ENCODE data around the gene LDB1.

DNA sequence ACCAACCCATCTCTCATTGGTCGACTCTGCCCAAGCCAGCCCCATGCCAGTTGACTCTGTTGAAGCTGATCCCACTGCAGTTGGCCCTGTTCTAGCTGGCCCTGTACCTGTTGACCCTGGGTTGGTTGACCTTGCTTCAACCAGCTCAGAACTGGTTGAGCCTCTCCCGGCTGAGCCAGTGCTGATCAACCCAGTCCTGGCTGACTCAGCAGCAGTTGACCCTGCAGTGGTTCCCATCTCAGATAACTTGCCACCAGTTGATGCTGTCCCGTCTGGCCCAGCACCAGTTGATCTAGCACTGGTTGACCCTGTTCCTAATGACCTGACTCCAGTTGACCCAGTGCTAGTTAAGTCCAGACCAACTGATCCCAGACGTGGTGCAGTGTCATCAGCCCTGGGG lies 20.1 kb upstream of the LDB1 start:
- TF ChIP-seq, protein P1, sequence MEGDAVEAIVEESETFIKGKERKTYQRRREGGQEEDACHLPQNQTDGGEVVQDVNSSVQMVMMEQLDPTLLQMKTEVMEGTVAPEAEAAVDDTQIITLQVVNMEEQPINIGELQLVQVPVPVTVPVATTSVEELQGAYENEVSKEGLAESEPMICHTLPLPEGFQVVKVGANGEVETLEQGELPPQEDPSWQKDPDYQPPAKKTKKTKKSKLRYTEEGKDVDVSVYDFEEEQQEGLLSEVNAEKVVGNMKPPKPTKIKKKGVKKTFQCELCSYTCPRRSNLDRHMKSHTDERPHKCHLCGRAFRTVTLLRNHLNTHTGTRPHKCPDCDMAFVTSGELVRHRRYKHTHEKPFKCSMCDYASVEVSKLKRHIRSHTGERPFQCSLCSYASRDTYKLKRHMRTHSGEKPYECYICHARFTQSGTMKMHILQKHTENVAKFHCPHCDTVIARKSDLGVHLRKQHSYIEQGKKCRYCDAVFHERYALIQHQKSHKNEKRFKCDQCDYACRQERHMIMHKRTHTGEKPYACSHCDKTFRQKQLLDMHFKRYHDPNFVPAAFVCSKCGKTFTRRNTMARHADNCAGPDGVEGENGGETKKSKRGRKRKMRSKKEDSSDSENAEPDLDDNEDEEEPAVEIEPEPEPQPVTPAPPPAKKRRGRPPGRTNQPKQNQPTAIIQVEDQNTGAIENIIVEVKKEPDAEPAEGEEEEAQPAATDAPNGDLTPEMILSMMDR (conservative IDR thresholded peaks at IDR 0.05), result no peak
- TF ChIP-seq ZFX (IDR thresholded peaks at IDR 0.05), result no peak

All from C4-2B (cell line).